Stimulated activated naive B cell treated with anti-CD40 and anti-IgM and Interleukin-4, amounts not matched to agents 10 μg/mL and 1 μg/mL and 100 μg/mL, for 72 hours (primary cell): ENCODE data around the gene SLC22A13.

Experiments
- ATAC-seq, 2 donors: fragments of 150-1000 bp; cut with Tn5 transposase; replicated peaks; 2 replicates each; pipeline ENCODE4 v1.10.0; 2021; ENCODE audit warnings: moderate library complexity in 1 of 2
- DNase-seq: peaks from one replicate; pipeline ENCODE4 v3.0.0; 2021
- H3K27ac Mint-ChIP-seq: one replicate; pipeline ENCODE4 v1.8.0; 2022; ENCODE audit warnings: mild to moderate bottlenecking, mixed read lengths
- H3K27me3 Mint-ChIP-seq, 2 donors: one replicate each; pipeline ENCODE4 v1.8.0; 2022; ENCODE audit warnings: mixed read lengths in 2 of 2
- H3K36me3 Mint-ChIP-seq, 2 donors: one replicate each; pipeline ENCODE4 v1.8.0; 2022; ENCODE audit warnings: mixed read lengths in 2 of 2, mild to moderate bottlenecking in 1 of 2
- H3K4me1 Mint-ChIP-seq, 2 donors: one replicate each; pipeline ENCODE4 v1.8.0; 2022; ENCODE audit warnings: mixed read lengths in 2 of 2, mild to moderate bottlenecking in 1 of 2
- H3K4me3 Mint-ChIP-seq, 2 donors: one replicate each; pipeline ENCODE4 v1.8.0; 2022; ENCODE audit warnings: mild to moderate bottlenecking in 2 of 2, mixed read lengths in 2 of 2, moderate library complexity in 1 of 2
- H3K9me3 Mint-ChIP-seq, 2 donors: one replicate each; pipeline ENCODE4 v1.8.0; 2022; ENCODE audit warnings: mixed read lengths in 2 of 2, mild to moderate bottlenecking in 1 of 2

Gene SLC22A13

DNA sequence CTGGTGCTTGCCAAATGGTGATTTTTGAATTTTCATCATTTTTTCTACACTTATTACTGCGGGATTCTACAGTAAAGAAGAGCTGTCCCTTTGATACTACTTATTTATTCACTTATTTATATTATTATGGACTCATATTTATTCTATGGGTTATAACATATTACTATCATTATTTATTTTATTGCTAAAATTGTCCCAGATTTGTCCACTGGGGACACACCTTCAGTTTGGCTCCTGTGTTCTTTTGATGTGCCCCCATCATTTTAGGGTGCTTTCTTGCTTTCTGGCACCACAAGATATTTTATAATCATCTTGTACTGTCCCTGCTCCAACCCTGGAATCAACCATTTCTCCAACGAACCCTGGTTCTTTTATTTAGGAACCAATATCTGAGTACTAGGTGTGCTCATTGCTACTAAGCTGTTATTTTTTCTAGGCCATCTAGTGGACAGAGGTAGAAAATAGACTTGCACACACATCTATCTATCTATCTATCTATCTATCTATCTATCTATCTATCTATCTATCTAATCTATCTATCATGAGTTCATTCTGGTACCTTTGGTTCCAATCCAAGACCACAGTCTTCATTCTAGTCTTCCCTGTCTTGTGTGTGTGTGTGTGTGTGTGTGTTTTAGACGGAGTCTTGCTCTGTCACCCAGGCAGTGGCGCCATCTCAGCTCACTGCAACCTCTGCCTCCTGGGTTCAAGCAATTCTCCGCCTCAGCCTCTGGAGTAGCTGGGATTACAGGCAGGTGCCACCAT, 32.5 kb downstream of the SLC22A13 start:
- no peak overlapping the region for H3K4me3 Mint-ChIP-seq
- no peak overlapping the region for H3K27ac Mint-ChIP-seq
- H3K27me3 Mint-ChIP-seq: peaks cover 0 to 5% of the 10 kb centered on the region in 2 donors
- H3K9me3 Mint-ChIP-seq: no peaks in the 10 kb centered on the region
- no peak for DNase-seq
- peak; percentile 39 to 64 for ATAC-seq
- H3K4me1 Mint-ChIP-seq: no peaks in the 10 kb centered on the region
- no peaks in the 10 kb centered on the region for H3K36me3 Mint-ChIP-seq

DNA sequence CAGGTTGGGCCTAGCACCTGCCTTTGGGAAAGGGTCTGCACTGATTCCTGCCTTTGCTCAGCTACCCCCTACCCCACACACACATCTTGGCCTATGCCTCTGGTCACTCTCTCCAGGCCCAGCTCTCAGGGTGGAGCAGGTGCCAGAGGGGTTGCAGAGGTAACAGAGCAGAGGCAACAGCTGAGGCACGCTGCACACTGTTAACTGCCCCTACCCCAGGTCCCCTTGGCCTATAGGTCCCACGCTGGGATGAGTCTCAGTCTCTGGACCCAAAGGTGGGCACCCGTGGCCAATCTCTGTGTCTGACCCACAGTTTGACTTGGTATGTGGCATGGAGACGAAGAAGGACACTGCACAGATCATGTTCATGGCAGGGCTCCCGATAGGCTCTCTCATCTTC, 41.3 kb downstream of the SLC22A13 start:
- Mint-ChIP-seq H3K27me3 (peaks cover 0 to 7% of the 10 kb centered on the region in 2 donors), H3K27ac (no peak overlapping the region), H3K4me3 (no peak overlapping the region), H3K4me1 (no peaks in the 10 kb centered on the region), H3K9me3 (peaks cover 5 to 9% of the 10 kb centered on the region in 2 donors), H3K36me3 (peaks cover 0 to 4% of the 10 kb centered on the region in 2 donors)
- DNase-seq (no peak), ATAC-seq (no peak)

- Mint-ChIP-seq H3K27ac (no peak overlapping the region), H3K4me3 (no peak overlapping the region), H3K9me3 (peaks cover 5 to 9% of the 10 kb centered on the region in 2 donors), H3K4me1 (no peaks in the 10 kb centered on the region), H3K27me3 (peaks cover 0 to 10% of the 10 kb centered on the region in 2 donors), H3K36me3 (peaks cover 0 to 4% of the 10 kb centered on the region in 2 donors)
- ATAC-seq (no peak), DNase-seq (no peak)
Observed at GRCh38 chr3:38307599-38307998, 42.0 kb downstream of the SLC22A13 start.

GRCh38 chr3:38308456-38308855, 42.8 kb downstream of the SLC22A13 start:
- ATAC-seq (no peak), DNase-seq (no peak)
- H3K36me3 Mint-ChIP-seq: peaks cover 0 to 4% of the 10 kb centered on the region in 2 donors
- no peak overlapping the region for H3K27ac Mint-ChIP-seq
- H3K27me3 Mint-ChIP-seq: peaks cover 0 to 12% of the 10 kb centered on the region in 2 donors
- H3K4me3 Mint-ChIP-seq: no peak overlapping the region
- H3K4me1 Mint-ChIP-seq: no peaks in the 10 kb centered on the region
- peaks cover 5 to 9% of the 10 kb centered on the region in 2 donors for H3K9me3 Mint-ChIP-seq

GRCh38 chr3:38311476-38311875, 45.9 kb downstream of the SLC22A13 start:
- H3K36me3 Mint-ChIP-seq: no peaks in the 10 kb centered on the region
- no peak for ATAC-seq
- H3K27ac Mint-ChIP-seq: no peak overlapping the region
- no peak overlapping the region for H3K4me3 Mint-ChIP-seq
- H3K9me3 Mint-ChIP-seq: no peaks in the 10 kb centered on the region
- H3K27me3 Mint-ChIP-seq: peaks cover 0 to 5% of the 10 kb centered on the region in 2 donors
- no peaks in the 10 kb centered on the region for H3K4me1 Mint-ChIP-seq
- DNase-seq: no peak

DNA sequence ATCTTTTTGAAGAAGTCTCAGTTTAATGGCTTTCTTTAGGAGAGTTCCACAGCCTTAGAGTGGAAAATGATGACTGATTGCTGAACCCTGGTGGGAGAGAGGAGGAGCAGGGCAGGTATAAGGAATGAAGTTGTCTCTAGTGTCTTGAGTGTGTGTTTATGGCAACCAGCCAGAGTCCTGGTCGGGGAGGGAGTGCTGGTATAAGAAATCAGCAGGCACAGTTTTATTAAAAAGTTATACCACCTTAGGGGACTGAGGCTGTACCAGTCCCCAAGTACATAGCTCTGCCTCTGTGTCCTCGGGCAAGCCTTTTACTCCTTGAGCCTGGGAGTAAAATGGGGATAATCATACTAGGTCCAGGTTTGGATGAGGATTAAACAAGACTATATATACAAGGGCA, 46.3 kb downstream of the SLC22A13 start:
- H3K4me3 Mint-ChIP-seq: no peak overlapping the region
- H3K9me3 Mint-ChIP-seq: no peaks in the 10 kb centered on the region
- DNase-seq: no peak
- no peak for ATAC-seq
- no peaks in the 10 kb centered on the region for H3K36me3 Mint-ChIP-seq
- no peaks in the 10 kb centered on the region for H3K4me1 Mint-ChIP-seq
- peaks cover 0 to 5% of the 10 kb centered on the region in 2 donors for H3K27me3 Mint-ChIP-seq
- no peak overlapping the region for H3K27ac Mint-ChIP-seq

DNA sequence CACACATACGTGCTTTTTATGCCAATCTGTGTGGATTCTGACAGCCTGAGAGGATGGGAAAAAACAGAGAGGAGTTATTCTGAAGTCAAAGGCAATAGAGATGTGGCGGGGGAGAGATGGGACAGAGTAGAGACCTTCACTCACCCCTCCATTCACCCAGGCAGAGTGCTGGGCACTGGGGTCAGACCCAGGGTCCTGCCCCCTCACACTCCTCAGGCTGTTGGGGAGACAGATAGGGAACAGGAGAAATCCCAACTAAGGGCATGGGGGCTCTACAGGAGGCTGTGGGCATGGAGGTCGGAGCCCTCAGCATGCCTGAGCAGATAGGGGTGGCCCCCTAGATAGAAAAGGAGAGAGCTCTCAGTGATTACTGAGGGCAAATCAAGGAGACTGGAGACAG, 46.7 kb downstream of the SLC22A13 start:
- Mint-ChIP-seq H3K36me3 (no peaks in the 10 kb centered on the region), H3K9me3 (no peaks in the 10 kb centered on the region), H3K4me1 (no peaks in the 10 kb centered on the region), H3K27me3 (peaks cover 0 to 5% of the 10 kb centered on the region in 2 donors), H3K27ac (no peak overlapping the region), H3K4me3 (no peak overlapping the region)
- no peak for DNase-seq
- no peak for ATAC-seq

- Mint-ChIP-seq H3K9me3 (no peaks in the 10 kb centered on the region), H3K36me3 (no peaks in the 10 kb centered on the region), H3K27me3 (peaks cover 0 to 5% of the 10 kb centered on the region in 2 donors), H3K4me1 (no peaks in the 10 kb centered on the region), H3K27ac (no peak overlapping the region), H3K4me3 (no peak overlapping the region)
- DNase-seq (no peak), ATAC-seq (no peak)
Observed at GRCh38 chr3:38313263-38313662, 47.7 kb downstream of the SLC22A13 start.

GRCh38 chr3:38313695-38314094, 48.1 kb downstream of the SLC22A13 start:
- H3K27me3 Mint-ChIP-seq: peaks cover 0 to 5% of the 10 kb centered on the region in 2 donors
- DNase-seq: no peak
- H3K36me3 Mint-ChIP-seq: no peaks in the 10 kb centered on the region
- H3K4me1 Mint-ChIP-seq: no peaks in the 10 kb centered on the region
- H3K27ac Mint-ChIP-seq: no peak overlapping the region
- no peak overlapping the region for H3K4me3 Mint-ChIP-seq
- no peak for ATAC-seq
- H3K9me3 Mint-ChIP-seq: no peaks in the 10 kb centered on the region

DNA sequence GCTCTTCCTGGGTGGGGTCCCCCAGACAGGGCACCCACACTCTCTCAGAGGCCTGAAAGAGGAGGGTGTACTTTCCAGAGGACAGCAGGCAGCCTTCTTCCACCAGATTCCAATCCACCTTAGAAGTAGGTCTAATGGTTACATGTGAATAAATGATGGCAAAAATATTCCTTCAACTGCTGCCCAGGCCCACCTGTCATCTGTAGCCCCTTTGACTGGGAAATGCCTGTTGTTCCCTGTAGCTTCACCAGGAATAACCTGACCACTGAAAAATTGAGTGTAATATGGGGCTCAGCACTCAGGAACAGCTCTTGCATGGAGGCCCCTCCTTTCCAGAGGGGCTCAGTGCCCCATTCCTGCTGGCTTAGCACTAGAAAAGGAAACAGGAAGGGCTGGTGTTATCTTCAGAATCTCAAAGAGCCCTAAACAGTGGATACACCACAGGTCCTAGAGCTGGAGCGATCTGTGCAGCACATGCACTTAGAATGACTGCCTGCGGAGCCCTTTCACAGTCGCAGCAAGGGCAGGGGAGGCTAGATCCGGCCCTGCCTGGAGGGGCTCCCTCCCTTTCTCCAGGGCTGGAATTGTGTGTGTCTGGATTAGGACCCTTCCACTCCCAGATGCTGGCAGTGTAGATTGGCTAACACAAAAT, 48.6 kb downstream of the SLC22A13 start:
- DNase-seq (no peak), ATAC-seq (no peak)
- Mint-ChIP-seq H3K36me3 (no peaks in the 10 kb centered on the region), H3K9me3 (no peaks in the 10 kb centered on the region), H3K27ac (no peak overlapping the region), H3K27me3 (peaks cover 0 to 5% of the 10 kb centered on the region in 2 donors), H3K4me3 (no peak overlapping the region), H3K4me1 (no peaks in the 10 kb centered on the region)

GRCh38 chr3:38314764-38315487, 49.3 kb downstream of the SLC22A13 start:
- no peak overlapping the region for H3K4me3 Mint-ChIP-seq
- ATAC-seq (no peak), DNase-seq (no peak)
- no peaks in the 10 kb centered on the region for H3K9me3 Mint-ChIP-seq
- no peak overlapping the region for H3K27ac Mint-ChIP-seq
- no peaks in the 10 kb centered on the region for H3K36me3 Mint-ChIP-seq
- H3K27me3 Mint-ChIP-seq: peaks cover 0 to 5% of the 10 kb centered on the region in 2 donors
- no peaks in the 10 kb centered on the region for H3K4me1 Mint-ChIP-seq

DNA sequence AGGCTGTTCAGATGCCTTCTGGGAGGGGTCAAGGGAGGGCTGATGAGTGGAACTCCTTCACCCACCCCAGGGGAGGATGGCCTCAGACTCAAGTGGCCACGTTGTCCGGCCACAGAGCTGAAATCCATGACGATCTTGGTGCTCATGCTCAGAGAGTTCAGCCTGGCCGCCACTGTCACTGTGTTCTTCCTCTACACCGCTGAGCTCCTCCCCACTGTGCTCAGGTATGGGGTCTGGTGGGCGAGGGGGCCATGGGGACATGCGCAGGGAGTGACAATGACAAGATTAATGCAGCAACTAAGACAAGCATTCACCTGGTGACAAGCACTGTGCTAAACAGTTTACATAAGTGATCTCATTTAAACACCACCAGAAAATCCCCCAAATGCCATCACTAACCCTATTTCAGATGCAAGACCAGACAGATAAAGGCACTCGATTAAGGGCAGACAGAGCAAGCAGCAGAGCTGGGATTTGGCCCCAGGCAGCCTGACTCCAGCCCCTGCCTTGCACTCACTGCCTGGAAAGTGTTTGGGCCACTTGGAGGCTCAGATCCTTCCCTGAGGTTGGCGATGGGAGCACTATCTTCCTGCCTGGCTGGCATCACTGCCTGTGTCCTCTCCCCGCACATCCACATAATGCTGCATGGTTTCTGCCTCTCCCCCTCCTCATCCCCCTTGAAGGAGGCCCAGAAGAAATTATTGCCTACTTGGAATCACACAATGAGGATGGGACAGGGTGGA, 50.0 kb downstream of the SLC22A13 start:
- H3K27ac Mint-ChIP-seq: no peak overlapping the region

GRCh38 chr3:38316356-38317191, 51.0 kb downstream of the SLC22A13 start:
- no peaks in the 10 kb centered on the region for H3K4me1 Mint-ChIP-seq
- no peak overlapping the region for H3K27ac Mint-ChIP-seq
- no peak for ATAC-seq
- H3K36me3 Mint-ChIP-seq: no peaks in the 10 kb centered on the region
- peaks cover 0 to 5% of the 10 kb centered on the region in 2 donors for H3K27me3 Mint-ChIP-seq
- no peak overlapping the region for H3K4me3 Mint-ChIP-seq
- DNase-seq: no peak
- peaks cover 4 to 5% of the 10 kb centered on the region in 2 donors for H3K9me3 Mint-ChIP-seq

More for the DNA sequence above, 50.0 kb downstream of the SLC22A13 start:
- no peaks in the 10 kb centered on the region for H3K4me1 Mint-ChIP-seq
- peaks cover 0 to 5% of the 10 kb centered on the region in 2 donors for H3K27me3 Mint-ChIP-seq
- no peak for DNase-seq
- no peak overlapping the region for H3K4me3 Mint-ChIP-seq
- H3K9me3 Mint-ChIP-seq: peaks cover 2% of the 10 kb centered on the region in 2 donors
- H3K36me3 Mint-ChIP-seq: no peaks in the 10 kb centered on the region
- no peak for ATAC-seq
